Measurements from ENCODE around the gene WASF2.
"Not testable (repeated sequence)": the region's sequence is repeated elsewhere in the genome, so short reads cannot be mapped to it uniquely, and the experiment has no call there.

Gene WASF2

GRCh38 chr1:27393641-27394281 is 96.2 kb downstream of the WASF2 start:
- no peak for DNase-seq

DNA sequence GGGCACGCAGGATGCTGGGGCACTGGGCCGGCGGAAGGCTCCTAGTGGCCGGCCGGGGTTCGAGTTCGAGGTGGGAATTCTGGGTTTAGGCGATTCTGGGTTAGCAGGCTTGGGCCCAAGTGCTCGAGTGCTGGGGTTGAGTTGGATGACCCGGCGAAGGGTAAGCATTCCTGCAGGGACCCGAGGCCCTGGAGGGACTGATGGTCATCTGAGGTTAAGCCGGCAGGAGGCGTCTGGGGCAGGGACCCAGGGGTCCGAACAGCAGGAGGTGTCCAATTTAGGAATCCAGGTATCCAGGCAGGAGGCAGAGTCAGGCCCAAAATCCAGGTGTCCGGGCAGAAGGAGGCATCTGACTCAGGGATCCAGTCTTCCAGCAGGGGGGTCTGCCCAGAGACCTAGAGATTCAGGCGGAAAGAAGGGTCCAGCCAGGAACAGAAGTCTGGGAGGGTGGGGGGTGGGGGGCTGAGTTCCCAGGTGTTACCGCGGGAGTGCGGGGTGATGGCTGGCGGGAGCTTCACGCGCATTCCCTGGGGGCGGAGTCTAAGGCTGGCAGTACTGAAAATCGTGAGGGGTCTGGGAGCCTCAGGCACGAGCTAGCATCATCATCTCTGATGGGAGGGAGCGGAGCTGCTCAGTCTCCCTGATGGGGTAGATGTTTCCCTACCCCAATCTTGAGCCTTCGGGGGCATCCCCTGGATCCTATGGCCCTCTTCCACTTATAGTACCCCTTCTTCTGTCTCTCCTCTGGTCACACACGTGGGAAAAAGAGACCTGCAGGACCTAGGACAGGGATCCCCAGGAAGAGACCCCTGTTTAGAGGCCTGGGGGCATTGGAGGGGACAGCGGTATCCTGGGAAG is 97.0 kb downstream of the WASF2 start:
- DNase-seq = no peak

DNA sequence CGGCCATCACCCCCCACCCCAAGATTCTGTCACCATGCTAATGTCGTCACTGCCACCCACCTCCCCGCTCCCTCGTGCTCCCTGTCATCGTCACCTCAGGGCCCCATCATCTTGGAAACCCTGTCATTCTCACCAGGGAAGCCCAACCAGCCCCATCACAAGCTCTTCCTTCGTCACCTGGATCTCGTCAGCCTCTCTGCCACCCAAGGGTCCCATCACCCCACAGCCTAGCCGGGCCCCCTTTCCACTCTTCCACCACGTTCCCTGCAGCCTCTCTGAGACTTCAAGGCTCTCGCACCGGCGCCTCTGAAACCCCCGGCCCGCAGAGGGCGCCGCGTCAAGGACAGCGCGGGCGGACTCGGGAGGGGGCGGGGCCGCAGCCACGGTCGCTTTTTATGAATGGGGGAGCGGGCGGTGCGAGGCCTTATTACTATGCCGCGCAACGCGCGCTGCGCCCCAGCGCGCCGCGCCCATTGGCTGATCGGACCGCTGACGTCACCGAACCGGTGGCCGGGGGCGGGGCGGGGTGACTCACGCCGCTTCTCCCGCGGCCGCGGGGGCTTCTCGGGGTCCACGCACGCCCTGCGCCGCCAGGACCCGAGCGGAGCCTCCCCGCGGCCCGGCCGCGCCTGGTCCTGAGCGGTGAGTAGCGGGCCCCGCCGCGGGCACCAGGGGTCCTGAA is 97.7 kb downstream of the WASF2 start, which contains the start of gene GPR3:
GPR3 (plus strand) TSS at position 527 of the 682 bp plus-strand sequence. CDS start 1,177 bp downstream, outside the sequence.
- DNase-seq = peak; percentile 72

GRCh38 chr1:27391511-27392095 is 98.4 kb downstream of the WASF2 start:
- peak; percentile 22 for DNase-seq

DNA sequence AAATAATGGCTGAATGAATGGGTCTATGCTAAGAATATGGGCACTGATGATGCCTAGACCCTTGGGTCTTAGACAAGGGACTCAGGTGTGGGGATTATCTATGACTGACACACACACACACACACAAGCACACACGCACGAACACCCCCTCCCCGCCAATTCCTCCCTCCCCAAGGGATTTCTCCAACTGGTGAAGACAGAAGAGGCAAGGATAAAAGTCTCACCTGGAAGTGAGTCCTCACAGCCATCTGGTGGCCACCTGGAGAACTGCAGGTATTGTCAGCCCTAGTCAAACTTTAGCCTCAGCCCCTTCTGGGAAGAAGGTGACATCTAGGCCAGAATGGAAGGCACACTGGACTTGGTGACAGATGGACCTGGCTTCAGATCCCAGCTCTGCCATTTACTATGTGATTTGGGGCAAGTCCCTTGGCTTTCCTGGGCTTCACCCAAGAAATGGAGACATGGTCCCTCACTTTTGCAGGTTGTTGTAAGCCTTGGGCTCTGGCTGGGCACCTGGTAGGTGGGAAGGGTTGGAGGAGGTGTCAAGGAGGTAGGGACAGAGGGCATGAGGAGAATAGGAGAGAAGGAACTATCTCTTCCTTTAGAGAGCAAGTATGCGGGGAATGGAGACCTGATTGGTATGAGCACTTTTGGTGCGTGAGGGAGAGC is 101.5 kb downstream of the WASF2 start:
- DNase-seq = no peak

GRCh38 chr1:27384797-27385196 is 105.2 kb downstream of the WASF2 start:
- DNase-seq = not testable (repeated sequence)

GRCh38 chr1:27383661-27384060 is 106.3 kb downstream of the WASF2 start:
- no peak for DNase-seq

GRCh38 chr1:27383039-27383605 is 106.8 kb downstream of the WASF2 start, which contains the start of gene CD164L2:
TSS of gene CD164L2 (minus strand) at chr1:27383333. CDS start at chr1:27383239, 94 bp downstream.
- DNase-seq = peak; percentile 39

DNA sequence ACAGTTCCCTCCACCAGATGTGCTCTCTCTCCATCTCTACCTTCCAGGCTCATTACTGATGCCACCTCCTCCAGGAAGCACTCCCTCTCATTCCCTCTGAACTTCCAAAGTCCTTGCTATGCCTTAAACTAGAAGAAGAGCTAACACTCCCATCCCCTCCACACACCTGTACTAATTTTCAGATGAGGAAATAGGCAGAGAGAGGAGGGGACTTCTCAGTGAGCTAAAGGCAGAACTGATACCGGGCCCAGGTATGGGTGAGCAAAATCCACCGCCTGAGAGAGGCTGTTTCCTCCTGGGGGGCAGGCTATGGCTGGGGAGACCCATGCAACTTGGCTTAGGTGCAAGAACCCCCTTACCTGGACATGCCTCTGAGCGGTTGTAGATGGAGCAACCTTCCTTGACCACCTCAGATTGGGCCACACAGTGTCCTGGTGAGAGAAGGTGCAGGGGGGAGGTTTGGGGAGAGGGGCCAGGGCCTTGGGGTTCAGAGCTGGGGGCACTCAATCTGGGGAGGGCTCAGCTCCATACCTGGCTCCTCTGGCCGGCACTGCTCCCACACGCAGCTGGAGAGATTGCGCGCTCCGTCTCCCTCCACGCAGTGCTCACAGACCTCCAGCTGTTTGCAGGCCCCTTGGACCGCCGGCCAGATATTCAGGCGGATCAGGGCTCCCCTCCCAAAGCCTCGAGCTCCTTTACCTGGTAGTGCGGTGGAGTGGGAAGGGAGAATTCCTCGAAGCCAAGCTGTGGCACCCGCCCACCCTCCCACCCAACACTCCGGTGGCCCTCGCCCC is 107.8 kb downstream of the WASF2 start:
- DNase-seq = no peak

- DNase-seq = no peak
Observed at GRCh38 chr1:27380766-27381733, 108.9 kb downstream of the WASF2 start.

GRCh38 chr1:27380224-27380623 is 109.7 kb downstream of the WASF2 start:
- DNase-seq = no peak

DNA sequence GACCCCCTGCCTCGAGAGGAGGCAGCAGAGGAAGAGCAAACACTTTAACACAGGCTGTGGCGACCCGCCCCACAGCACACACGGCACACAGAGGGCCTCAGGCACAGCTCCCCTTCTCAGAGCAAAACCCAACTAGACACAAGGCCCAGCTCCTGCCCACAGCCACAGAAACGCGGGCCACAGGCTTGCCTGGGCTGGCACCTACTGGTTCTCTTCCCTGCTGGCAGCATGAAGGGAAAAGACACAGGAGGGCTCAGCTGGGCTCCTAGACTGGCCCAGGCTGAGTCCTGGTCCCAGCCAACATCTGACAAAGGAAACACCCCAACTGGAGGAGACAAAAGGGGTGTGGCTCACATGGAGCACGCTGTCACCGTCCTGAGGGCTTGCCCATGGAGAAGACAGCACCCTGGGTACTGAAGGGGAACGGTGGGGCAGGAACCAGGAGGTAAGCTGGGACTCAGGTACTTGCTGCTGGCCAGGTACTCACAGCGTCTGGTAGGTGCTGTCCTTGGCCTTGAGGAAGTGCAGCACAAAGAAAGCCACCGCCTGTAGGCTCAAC is 110.3 kb downstream of the WASF2 start:
- DNase-seq = no peak

GRCh38 chr1:27377760-27378495 is 112.0 kb downstream of the WASF2 start:
- no peak for DNase-seq

- peak; percentile 22 for DNase-seq
Observed at GRCh38 chr1:27374362-27375086, 115.4 kb downstream of the WASF2 start, which contains the start of gene FCN3. TSS of gene FCN3 (minus strand) at chr1:27374824. CDS start at chr1:27374818, 6 bp downstream.

GRCh38 chr1:27372808-27373690 is 116.9 kb downstream of the WASF2 start:
- DNase-seq = no peak

DNA sequence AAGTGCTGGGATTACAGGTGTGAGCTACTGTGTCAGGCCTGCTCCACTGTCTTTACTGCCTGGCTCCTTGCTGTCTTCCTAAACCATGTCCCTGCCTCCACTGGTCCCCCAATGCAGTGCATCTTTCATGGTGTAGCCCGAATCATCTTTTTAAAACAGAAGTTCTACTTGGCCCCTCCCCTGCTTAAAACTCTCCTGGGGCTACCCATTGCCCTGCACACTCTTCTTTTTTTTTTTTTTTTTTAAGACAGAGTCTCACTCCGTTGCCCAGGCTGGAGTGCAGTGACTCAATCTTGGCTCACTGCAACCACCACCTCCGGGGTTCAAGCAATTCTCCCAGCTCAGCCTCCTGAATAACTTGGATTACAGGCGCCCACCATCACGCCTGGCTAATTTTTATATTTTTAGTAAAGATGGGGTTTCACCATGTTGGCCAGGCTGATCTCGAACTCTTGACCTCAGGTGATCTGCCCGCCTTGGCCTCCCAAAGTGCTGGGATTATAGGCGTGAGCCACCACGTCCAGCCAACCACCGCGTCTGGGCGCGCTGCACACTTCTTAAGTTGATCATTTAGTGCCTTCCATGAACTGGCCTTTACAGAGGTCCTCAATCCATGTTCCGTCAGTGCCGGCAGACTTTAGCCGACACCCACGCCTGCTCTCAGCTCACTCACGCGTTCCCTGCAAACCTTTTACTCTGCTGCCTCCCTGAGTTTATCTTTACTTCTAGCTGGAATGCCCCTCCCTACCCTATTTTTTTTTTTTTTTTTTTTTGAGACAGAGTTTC is 117.8 kb downstream of the WASF2 start:
- no peak for DNase-seq
